ENCODE data around the gene ASH1L. TPM values are rescaled to one million over a fixed set of nuclear protein-coding genes. Genes with fewer than 3 reads are reported as not detected.

ASH1L gene
- total and polyA plus RNA-seq, 2 experiments from 2014 or later: 23.6 to 24.7 TPM

DNA sequence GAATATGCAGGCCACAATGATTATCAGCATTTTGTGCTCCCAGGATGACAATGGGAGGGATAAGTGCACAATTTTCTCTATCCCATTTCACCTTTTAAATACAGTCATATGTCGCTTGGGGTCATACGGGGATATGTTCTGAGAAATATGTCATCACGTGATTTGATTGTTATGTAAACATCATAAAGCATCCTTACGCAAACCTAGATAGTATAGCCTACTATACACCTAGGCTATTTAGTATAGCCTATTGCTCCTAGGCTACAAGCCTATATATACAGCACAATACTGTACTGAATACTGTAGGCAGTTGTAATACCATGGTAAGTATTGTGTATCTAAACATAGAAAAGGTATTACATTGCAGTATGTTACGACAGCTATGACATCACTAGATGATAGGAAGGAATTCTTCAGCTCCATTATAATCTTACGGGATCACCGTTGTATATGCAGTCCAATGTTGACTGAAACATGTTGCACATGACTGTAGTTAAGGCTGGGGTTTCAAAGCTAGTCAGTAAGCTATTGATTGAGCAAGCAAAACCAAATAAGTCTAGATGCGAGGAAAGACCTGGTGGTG, 223.0 kb downstream of the ASH1L start:
- H3K27ac Mint-ChIP-seq: no peak overlapping the region
- Histone ChIP-seq H3K4me2 (no peak overlapping the region), H3K27ac (ENCODE audit: low read depth) (no peak overlapping the region), H3K4me3 (no peak overlapping the region), H3K4me1 (ENCODE audit: insufficient read depth) (no peaks in the 10 kb centered on the region), H2AFZ (no peak overlapping the region), H3K79me2 (replicated peaks; ENCODE audit: insufficient read depth) (no peaks in the 10 kb centered on the region), H3K27me3 (ENCODE audit: insufficient read depth) (no peaks in the 10 kb centered on the region), H3F3A (replicated peaks; ENCODE audit: low read depth) (peaks cover 3% of the 10 kb centered on the region), H3K36me3 (ENCODE audit: insufficient read depth) (peaks cover 39% of the 10 kb centered on the region), H3K9me2 (ENCODE audit: insufficient read depth) (no peaks in the 10 kb centered on the region), H4K20me1 (replicated peaks; ENCODE audit: insufficient read depth) (no peaks in the 10 kb centered on the region; the same call in none of the 2 replicates)
- DNase-seq (ENCODE audit: low spot score): no peak
- peaks cover 44% of the 10 kb centered on the region for H3K36me3 Mint-ChIP-seq (ENCODE audit: low read depth)
- H3K4me1 Mint-ChIP-seq: no peaks in the 10 kb centered on the region
- no peak overlapping the region for H3K4me3 Mint-ChIP-seq
- no peaks in the 10 kb centered on the region for H3K27me3 Mint-ChIP-seq (ENCODE audit: insufficient read depth, low read depth, poor library complexity)
- no peak for ATAC-seq
- no peaks in the 10 kb centered on the region for H3K9me3 Mint-ChIP-seq
- no peak for TF ChIP-seq EZH2phosphoT487 (IDR thresholded peaks at IDR 0.05; ENCODE audit: unreplicated experiment)
- no peak for TF ChIP-seq NANOG (IDR thresholded peaks at IDR 0.05; ENCODE audit: borderline replicate concordance)
- TF ChIP-seq, protein P1, sequence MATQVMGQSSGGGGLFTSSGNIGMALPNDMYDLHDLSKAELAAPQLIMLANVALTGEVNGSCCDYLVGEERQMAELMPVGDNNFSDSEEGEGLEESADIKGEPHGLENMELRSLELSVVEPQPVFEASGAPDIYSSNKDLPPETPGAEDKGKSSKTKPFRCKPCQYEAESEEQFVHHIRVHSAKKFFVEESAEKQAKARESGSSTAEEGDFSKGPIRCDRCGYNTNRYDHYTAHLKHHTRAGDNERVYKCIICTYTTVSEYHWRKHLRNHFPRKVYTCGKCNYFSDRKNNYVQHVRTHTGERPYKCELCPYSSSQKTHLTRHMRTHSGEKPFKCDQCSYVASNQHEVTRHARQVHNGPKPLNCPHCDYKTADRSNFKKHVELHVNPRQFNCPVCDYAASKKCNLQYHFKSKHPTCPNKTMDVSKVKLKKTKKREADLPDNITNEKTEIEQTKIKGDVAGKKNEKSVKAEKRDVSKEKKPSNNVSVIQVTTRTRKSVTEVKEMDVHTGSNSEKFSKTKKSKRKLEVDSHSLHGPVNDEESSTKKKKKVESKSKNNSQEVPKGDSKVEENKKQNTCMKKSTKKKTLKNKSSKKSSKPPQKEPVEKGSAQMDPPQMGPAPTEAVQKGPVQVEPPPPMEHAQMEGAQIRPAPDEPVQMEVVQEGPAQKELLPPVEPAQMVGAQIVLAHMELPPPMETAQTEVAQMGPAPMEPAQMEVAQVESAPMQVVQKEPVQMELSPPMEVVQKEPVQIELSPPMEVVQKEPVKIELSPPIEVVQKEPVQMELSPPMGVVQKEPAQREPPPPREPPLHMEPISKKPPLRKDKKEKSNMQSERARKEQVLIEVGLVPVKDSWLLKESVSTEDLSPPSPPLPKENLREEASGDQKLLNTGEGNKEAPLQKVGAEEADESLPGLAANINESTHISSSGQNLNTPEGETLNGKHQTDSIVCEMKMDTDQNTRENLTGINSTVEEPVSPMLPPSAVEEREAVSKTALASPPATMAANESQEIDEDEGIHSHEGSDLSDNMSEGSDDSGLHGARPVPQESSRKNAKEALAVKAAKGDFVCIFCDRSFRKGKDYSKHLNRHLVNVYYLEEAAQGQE (IDR thresholded peaks at IDR 0.05; ENCODE audit: unreplicated experiment): no peak
- TF ChIP-seq STAT1 (IDR thresholded peaks at IDR 0.05; ENCODE audit: unreplicated experiment): no peak
- TF ChIP-seq, protein P2, sequence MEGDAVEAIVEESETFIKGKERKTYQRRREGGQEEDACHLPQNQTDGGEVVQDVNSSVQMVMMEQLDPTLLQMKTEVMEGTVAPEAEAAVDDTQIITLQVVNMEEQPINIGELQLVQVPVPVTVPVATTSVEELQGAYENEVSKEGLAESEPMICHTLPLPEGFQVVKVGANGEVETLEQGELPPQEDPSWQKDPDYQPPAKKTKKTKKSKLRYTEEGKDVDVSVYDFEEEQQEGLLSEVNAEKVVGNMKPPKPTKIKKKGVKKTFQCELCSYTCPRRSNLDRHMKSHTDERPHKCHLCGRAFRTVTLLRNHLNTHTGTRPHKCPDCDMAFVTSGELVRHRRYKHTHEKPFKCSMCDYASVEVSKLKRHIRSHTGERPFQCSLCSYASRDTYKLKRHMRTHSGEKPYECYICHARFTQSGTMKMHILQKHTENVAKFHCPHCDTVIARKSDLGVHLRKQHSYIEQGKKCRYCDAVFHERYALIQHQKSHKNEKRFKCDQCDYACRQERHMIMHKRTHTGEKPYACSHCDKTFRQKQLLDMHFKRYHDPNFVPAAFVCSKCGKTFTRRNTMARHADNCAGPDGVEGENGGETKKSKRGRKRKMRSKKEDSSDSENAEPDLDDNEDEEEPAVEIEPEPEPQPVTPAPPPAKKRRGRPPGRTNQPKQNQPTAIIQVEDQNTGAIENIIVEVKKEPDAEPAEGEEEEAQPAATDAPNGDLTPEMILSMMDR (conservative IDR thresholded peaks at IDR 0.05; ENCODE audit: low read depth in 2 of 2): no peak
- no peak for TF ChIP-seq POLR2AphosphoS5 (IDR thresholded peaks at IDR 0.05; ENCODE audit: low read depth)
- TF ChIP-seq ZNF114 (CRISPR knock-in tag; IDR thresholded peaks at IDR 0.05): no peak
- TF ChIP-seq ZNF331 (CRISPR knock-in tag; IDR thresholded peaks at IDR 0.05; ENCODE audit: low read depth): no peak
- TF ChIP-seq, protein P3, sequence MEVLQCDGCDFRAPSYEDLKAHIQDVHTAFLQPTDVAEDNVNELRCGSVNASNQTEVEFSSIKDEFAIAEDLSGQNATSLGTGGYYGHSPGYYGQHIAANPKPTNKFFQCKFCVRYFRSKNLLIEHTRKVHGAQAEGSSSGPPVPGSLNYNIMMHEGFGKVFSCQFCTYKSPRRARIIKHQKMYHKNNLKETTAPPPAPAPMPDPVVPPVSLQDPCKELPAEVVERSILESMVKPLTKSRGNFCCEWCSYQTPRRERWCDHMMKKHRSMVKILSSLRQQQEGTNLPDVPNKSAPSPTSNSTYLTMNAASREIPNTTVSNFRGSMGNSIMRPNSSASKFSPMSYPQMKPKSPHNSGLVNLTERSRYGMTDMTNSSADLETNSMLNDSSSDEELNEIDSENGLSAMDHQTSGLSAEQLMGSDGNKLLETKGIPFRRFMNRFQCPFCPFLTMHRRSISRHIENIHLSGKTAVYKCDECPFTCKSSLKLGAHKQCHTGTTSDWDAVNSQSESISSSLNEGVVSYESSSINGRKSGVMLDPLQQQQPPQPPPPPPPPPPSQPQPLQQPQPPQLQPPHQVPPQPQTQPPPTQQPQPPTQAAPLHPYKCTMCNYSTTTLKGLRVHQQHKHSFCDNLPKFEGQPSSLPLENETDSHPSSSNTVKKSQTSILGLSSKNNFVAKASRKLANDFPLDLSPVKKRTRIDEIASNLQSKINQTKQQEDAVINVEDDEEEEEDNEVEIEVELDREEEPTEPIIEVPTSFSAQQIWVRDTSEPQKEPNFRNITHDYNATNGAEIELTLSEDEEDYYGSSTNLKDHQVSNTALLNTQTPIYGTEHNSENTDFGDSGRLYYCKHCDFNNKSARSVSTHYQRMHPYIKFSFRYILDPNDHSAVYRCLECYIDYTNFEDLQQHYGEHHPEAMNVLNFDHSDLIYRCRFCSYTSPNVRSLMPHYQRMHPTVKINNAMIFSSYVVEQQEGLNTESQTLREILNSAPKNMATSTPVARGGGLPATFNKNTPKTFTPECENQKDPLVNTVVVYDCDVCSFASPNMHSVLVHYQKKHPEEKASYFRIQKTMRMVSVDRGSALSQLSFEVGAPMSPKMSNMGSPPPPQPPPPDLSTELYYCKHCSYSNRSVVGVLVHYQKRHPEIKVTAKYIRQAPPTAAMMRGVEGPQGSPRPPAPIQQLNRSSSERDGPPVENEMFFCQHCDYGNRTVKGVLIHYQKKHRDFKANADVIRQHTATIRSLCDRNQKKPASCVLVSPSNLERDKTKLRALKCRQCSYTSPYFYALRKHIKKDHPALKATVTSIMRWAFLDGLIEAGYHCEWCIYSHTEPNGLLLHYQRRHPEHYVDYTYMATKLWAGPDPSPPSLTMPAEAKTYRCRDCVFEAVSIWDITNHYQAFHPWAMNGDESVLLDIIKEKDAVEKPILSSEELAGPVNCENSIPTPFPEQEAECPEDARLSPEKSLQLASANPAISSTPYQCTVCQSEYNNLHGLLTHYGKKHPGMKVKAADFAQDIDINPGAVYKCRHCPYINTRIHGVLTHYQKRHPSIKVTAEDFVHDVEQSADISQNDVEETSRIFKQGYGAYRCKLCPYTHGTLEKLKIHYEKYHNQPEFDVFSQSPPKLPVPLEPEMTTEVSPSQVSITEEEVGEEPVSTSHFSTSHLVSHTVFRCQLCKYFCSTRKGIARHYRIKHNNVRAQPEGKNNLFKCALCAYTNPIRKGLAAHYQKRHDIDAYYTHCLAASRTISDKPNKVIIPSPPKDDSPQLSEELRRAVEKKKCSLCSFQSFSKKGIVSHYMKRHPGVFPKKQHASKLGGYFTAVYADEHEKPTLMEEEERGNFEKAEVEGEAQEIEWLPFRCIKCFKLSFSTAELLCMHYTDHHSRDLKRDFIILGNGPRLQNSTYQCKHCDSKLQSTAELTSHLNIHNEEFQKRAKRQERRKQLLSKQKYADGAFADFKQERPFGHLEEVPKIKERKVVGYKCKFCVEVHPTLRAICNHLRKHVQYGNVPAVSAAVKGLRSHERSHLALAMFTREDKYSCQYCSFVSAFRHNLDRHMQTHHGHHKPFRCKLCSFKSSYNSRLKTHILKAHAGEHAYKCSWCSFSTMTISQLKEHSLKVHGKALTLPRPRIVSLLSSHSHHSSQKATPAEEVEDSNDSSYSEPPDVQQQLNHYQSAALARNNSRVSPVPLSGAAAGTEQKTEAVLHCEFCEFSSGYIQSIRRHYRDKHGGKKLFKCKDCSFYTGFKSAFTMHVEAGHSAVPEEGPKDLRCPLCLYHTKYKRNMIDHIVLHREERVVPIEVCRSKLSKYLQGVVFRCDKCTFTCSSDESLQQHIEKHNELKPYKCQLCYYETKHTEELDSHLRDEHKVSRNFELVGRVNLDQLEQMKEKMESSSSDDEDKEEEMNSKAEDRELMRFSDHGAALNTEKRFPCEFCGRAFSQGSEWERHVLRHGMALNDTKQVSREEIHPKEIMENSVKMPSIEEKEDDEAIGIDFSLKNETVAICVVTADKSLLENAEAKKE (CRISPR knock-in tag; IDR thresholded peaks at IDR 0.05): no peak
- TF ChIP-seq EZH2 (IDR thresholded peaks at IDR 0.05; ENCODE audit: low read depth, unreplicated experiment): no peak
- TF ChIP-seq, protein P4, sequence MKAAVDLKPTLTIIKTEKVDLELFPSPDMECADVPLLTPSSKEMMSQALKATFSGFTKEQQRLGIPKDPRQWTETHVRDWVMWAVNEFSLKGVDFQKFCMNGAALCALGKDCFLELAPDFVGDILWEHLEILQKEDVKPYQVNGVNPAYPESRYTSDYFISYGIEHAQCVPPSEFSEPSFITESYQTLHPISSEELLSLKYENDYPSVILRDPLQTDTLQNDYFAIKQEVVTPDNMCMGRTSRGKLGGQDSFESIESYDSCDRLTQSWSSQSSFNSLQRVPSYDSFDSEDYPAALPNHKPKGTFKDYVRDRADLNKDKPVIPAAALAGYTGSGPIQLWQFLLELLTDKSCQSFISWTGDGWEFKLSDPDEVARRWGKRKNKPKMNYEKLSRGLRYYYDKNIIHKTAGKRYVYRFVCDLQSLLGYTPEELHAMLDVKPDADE (IDR thresholded peaks at IDR 0.05): no peak
- no peak for TF ChIP-seq JUNB (IDR thresholded peaks at IDR 0.05; ENCODE audit: unreplicated experiment)
- TF ChIP-seq CREB1 (CRISPR knock-in tag; IDR thresholded peaks at IDR 0.05; ENCODE audit: low read depth): no peak

Data from GM23338 (cell line).